ENCODE measurements around the gene MOB1A.

- TF ChIP-seq HMGA2 (CRISPR knock-in tag; IDR thresholded peaks at IDR 0.05) (no peak), TEAD4 (CRISPR knock-in tag; IDR thresholded peaks at IDR 0.05) (no peak), CTCF (IDR thresholded peaks at IDR 0.05) (no peak), ZNF317 (CRISPR knock-in tag; IDR thresholded peaks at IDR 0.05; ENCODE audit: borderline replicate concordance, low read depth) (no peak), ELF4 (CRISPR knock-in tag; IDR thresholded peaks at IDR 0.05; ENCODE audit: low read depth) (no peak), E2F1 (CRISPR knock-in tag; IDR thresholded peaks at IDR 0.05) (no peak), OVOL2 (CRISPR knock-in tag; IDR thresholded peaks at IDR 0.05; ENCODE audit: borderline replicate concordance) (no peak), ATF1 (CRISPR knock-in tag; IDR thresholded peaks at IDR 0.05) (no peak), ESRRA (CRISPR knock-in tag; IDR thresholded peaks at IDR 0.05; ENCODE audit: borderline replicate concordance) (no peak)
Measured at GRCh38 chr2:74130211-74130995, 48.3 kb downstream of the MOB1A start.
